ENCODE measurements around the gene AMFR. TPM values are rescaled to one million over a fixed set of nuclear protein-coding genes. Genes with fewer than 3 reads are reported as not detected.

AMFR gene
- total and polyA plus RNA-seq, 2 donors: 34.6 to 52.4 TPM

- 88% methylated on average over 18 of the region's 18 CpGs for WGBS
- Histone ChIP-seq H3K9me3 (ENCODE audit: control insufficient read depth in 2 of 2, insufficient read depth in 1 of 2, low read length in 1 of 2) (no peaks in the 10 kb centered on the region), H3K4me1 (ENCODE audit: control insufficient read depth in 2 of 2, insufficient read depth in 2 of 2, low read length in 2 of 2) (no peaks in the 10 kb centered on the region), H3K36me3 (ENCODE audit: control insufficient read depth in 2 of 2, insufficient read depth in 2 of 2, low read length in 1 of 2) (no peaks in the 10 kb centered on the region), H3K4me3 (ENCODE audit: low read length in 2 of 2) (no peak overlapping the region), H3K27me3 (ENCODE audit: control insufficient read depth in 2 of 2, insufficient read depth in 1 of 2, low read length in 1 of 2) (no peaks in the 10 kb centered on the region), H3K27ac (ENCODE audit: low read depth in 1 of 2, low read length in 1 of 2) (no peak overlapping the region)
- DNase-seq (ENCODE audit: low read depth in 6 of 9, low spot score in 9 of 9): no peak
These were observed 80.6 kb downstream of the AMFR start for GRCh38 chr16:56344518-56345405.

GRCh38 chr16:56343661-56344517 lies 81.5 kb downstream of the AMFR start:
- H3K4me3 ChIP-seq (ENCODE audit: low read length in 2 of 2): no peak overlapping the region
- no peaks in the 10 kb centered on the region for H3K36me3 ChIP-seq (ENCODE audit: control insufficient read depth in 2 of 2, insufficient read depth in 2 of 2, low read length in 1 of 2)
- no peak for DNase-seq (ENCODE audit: low read depth in 6 of 9, low spot score in 9 of 9)
- WGBS: 94% methylated on average over 27 of the region's 27 CpGs
- H3K27me3 ChIP-seq (ENCODE audit: control insufficient read depth in 2 of 2, insufficient read depth in 1 of 2, low read length in 1 of 2): no peaks in the 10 kb centered on the region
- no peaks in the 10 kb centered on the region for H3K9me3 ChIP-seq (ENCODE audit: control insufficient read depth in 2 of 2, insufficient read depth in 1 of 2, low read length in 1 of 2)
- H3K4me1 ChIP-seq (ENCODE audit: control insufficient read depth in 2 of 2, insufficient read depth in 2 of 2, low read length in 2 of 2): no peaks in the 10 kb centered on the region
- H3K27ac ChIP-seq (ENCODE audit: low read depth in 1 of 2, low read length in 1 of 2): no peak overlapping the region

- no peak overlapping the region for H3K27ac ChIP-seq (ENCODE audit: low read depth in 1 of 2, low read length in 1 of 2)
- no peaks in the 10 kb centered on the region for H3K9me3 ChIP-seq (ENCODE audit: control insufficient read depth in 2 of 2, insufficient read depth in 1 of 2, low read length in 1 of 2)
- WGBS: 94% methylated on average over 9 of the region's 9 CpGs
- H3K36me3 ChIP-seq (ENCODE audit: control insufficient read depth in 2 of 2, insufficient read depth in 2 of 2, low read length in 1 of 2): no peaks in the 10 kb centered on the region
- no peak overlapping the region for H3K4me3 ChIP-seq (ENCODE audit: low read length in 2 of 2)
- no peak for DNase-seq (ENCODE audit: low read depth in 6 of 9, low spot score in 9 of 9)
- H3K4me1 ChIP-seq (ENCODE audit: control insufficient read depth in 2 of 2, insufficient read depth in 2 of 2, low read length in 2 of 2): no peaks in the 10 kb centered on the region
- no peaks in the 10 kb centered on the region for H3K27me3 ChIP-seq (ENCODE audit: control insufficient read depth in 2 of 2, insufficient read depth in 1 of 2, low read length in 1 of 2)
These were observed 83.5 kb downstream of the AMFR start for GRCh38 chr16:56341656-56342399.

DNA sequence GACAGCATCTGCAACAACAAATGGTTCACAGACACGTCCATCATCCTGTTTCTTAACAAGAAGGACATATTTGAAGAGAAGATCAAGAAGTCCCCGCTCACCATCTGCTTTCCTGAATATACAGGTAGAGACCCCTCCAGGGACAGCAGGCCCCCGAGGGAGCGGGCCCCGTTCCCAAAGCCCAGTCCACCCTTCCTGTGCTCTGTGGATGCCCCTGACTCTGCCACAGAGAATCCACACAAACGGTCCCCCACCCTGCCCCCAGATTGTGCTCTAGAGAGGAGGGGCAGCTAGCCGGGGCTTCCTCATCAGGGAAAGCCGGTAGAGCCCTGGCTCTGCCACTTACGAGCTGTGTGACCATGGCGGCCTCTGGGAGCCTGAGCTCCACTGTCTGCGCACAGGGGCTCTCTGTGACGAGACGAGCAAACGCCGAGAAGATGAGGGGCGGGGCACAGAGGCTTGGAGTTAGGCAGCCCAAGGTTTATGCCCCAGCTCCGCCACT lies 84.4 kb downstream of the AMFR start:
- Histone ChIP-seq H3K27me3 (ENCODE audit: control insufficient read depth in 2 of 2, insufficient read depth in 1 of 2, low read length in 1 of 2) (no peaks in the 10 kb centered on the region), H3K9me3 (ENCODE audit: control insufficient read depth in 2 of 2, insufficient read depth in 1 of 2, low read length in 1 of 2) (no peaks in the 10 kb centered on the region), H3K4me3 (ENCODE audit: low read length in 2 of 2) (no peak overlapping the region), H3K36me3 (ENCODE audit: control insufficient read depth in 2 of 2, insufficient read depth in 2 of 2, low read length in 1 of 2) (no peaks in the 10 kb centered on the region), H3K4me1 (ENCODE audit: control insufficient read depth in 2 of 2, insufficient read depth in 2 of 2, low read length in 2 of 2) (no peaks in the 10 kb centered on the region), H3K27ac (ENCODE audit: low read depth in 1 of 2, low read length in 1 of 2) (no peak overlapping the region)
- no peak for DNase-seq (ENCODE audit: low read depth in 6 of 9, low spot score in 9 of 9)
- 93% methylated on average over 17 of the region's 17 CpGs for WGBS

DNA sequence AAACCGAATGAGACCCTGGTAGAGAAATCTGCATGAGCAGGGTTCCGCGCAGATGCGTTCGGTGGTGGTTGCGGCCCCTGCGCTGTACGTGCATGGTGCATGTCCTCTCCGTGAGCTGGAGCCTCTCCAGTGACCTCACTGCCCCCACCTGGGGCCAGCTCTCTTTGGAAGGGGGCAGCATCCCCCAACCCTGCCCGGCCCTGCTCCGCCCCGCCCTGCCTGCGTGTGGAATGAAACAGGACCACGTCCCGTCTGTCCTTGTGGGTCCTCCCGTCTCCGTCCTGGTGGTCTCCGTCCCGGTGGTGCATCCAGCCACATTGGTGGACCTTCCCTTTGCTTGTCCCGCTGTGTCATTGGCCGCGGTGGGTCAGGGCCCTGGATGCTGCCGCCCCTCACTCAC lies 84.9 kb downstream of the AMFR start:
- no peak for DNase-seq (ENCODE audit: low read depth in 6 of 9, low spot score in 9 of 9)
- H3K27me3 ChIP-seq (ENCODE audit: control insufficient read depth in 2 of 2, insufficient read depth in 1 of 2, low read length in 1 of 2): no peaks in the 10 kb centered on the region
- no peak overlapping the region for H3K27ac ChIP-seq (ENCODE audit: low read depth in 1 of 2, low read length in 1 of 2)
- WGBS: 98% methylated on average over 23 of the region's 23 CpGs
- H3K4me1 ChIP-seq (ENCODE audit: control insufficient read depth in 2 of 2, insufficient read depth in 2 of 2, low read length in 2 of 2): no peaks in the 10 kb centered on the region
- no peaks in the 10 kb centered on the region for H3K9me3 ChIP-seq (ENCODE audit: control insufficient read depth in 2 of 2, insufficient read depth in 1 of 2, low read length in 1 of 2)
- no peak overlapping the region for H3K4me3 ChIP-seq (ENCODE audit: low read length in 2 of 2)
- no peaks in the 10 kb centered on the region for H3K36me3 ChIP-seq (ENCODE audit: control insufficient read depth in 2 of 2, insufficient read depth in 2 of 2, low read length in 1 of 2)

- no peaks in the 10 kb centered on the region for H3K27me3 ChIP-seq (ENCODE audit: control insufficient read depth in 2 of 2, insufficient read depth in 1 of 2, low read length in 1 of 2)
- 96% methylated on average over 17 of the region's 17 CpGs for WGBS
- no peaks in the 10 kb centered on the region for H3K36me3 ChIP-seq (ENCODE audit: control insufficient read depth in 2 of 2, insufficient read depth in 2 of 2, low read length in 1 of 2)
- H3K27ac ChIP-seq (ENCODE audit: low read depth in 1 of 2, low read length in 1 of 2): no peak overlapping the region
- DNase-seq (ENCODE audit: low read depth in 6 of 9, low spot score in 9 of 9): no peak
- no peaks in the 10 kb centered on the region for H3K9me3 ChIP-seq (ENCODE audit: control insufficient read depth in 2 of 2, insufficient read depth in 1 of 2, low read length in 1 of 2)
- no peak overlapping the region for H3K4me3 ChIP-seq (ENCODE audit: low read length in 2 of 2)
- no peaks in the 10 kb centered on the region for H3K4me1 ChIP-seq (ENCODE audit: control insufficient read depth in 2 of 2, insufficient read depth in 2 of 2, low read length in 2 of 2)
These were observed 85.7 kb downstream of the AMFR start for GRCh38 chr16:56339431-56340195.

GRCh38 chr16:56338566-56339318 lies 86.6 kb downstream of the AMFR start:
- WGBS: 91% methylated on average over 17 of the region's 17 CpGs
- H3K4me1 ChIP-seq (ENCODE audit: control insufficient read depth in 2 of 2, insufficient read depth in 2 of 2, low read length in 2 of 2): no peaks in the 10 kb centered on the region
- H3K27me3 ChIP-seq (ENCODE audit: control insufficient read depth in 2 of 2, insufficient read depth in 1 of 2, low read length in 1 of 2): no peaks in the 10 kb centered on the region

GRCh38 chr16:56337858-56338325 lies 87.5 kb downstream of the AMFR start:
- Histone ChIP-seq H3K4me1 (ENCODE audit: control insufficient read depth in 2 of 2, insufficient read depth in 2 of 2, low read length in 2 of 2) (no peaks in the 10 kb centered on the region), H3K9me3 (ENCODE audit: control insufficient read depth in 2 of 2, insufficient read depth in 1 of 2, low read length in 1 of 2) (no peaks in the 10 kb centered on the region), H3K36me3 (ENCODE audit: control insufficient read depth in 2 of 2, insufficient read depth in 2 of 2, low read length in 1 of 2) (no peaks in the 10 kb centered on the region), H3K27me3 (ENCODE audit: control insufficient read depth in 2 of 2, insufficient read depth in 1 of 2, low read length in 1 of 2) (no peaks in the 10 kb centered on the region), H3K4me3 (ENCODE audit: low read length in 2 of 2) (no peak overlapping the region), H3K27ac (ENCODE audit: low read depth in 1 of 2, low read length in 1 of 2) (no peak overlapping the region)
- WGBS: 97% methylated on average over 11 of the region's 11 CpGs
- DNase-seq (ENCODE audit: low read depth in 6 of 9, low spot score in 9 of 9): no peak

More at GRCh38 chr16:56338566-56339318, 86.6 kb downstream of the AMFR start:
- DNase-seq (ENCODE audit: low read depth in 6 of 9, low spot score in 9 of 9): no peak
- Histone ChIP-seq H3K4me3 (ENCODE audit: low read length in 2 of 2) (no peak overlapping the region), H3K27ac (ENCODE audit: low read depth in 1 of 2, low read length in 1 of 2) (no peak overlapping the region), H3K9me3 (ENCODE audit: control insufficient read depth in 2 of 2, insufficient read depth in 1 of 2, low read length in 1 of 2) (no peaks in the 10 kb centered on the region), H3K36me3 (ENCODE audit: control insufficient read depth in 2 of 2, insufficient read depth in 2 of 2, low read length in 1 of 2) (no peaks in the 10 kb centered on the region)
